ENCODE results near the gene BAX. TPM values are rescaled to one million over a fixed set of nuclear protein-coding genes. Genes with fewer than 3 reads are reported as not detected.
A peak's percentile ranks its signal among the peaks of the same experiment; 100 is the strongest.

The BAX gene
- total RNA-seq, 4 donors from 2014 or later = 28.2 to 74.4 (median 41.2) TPM

DNA sequence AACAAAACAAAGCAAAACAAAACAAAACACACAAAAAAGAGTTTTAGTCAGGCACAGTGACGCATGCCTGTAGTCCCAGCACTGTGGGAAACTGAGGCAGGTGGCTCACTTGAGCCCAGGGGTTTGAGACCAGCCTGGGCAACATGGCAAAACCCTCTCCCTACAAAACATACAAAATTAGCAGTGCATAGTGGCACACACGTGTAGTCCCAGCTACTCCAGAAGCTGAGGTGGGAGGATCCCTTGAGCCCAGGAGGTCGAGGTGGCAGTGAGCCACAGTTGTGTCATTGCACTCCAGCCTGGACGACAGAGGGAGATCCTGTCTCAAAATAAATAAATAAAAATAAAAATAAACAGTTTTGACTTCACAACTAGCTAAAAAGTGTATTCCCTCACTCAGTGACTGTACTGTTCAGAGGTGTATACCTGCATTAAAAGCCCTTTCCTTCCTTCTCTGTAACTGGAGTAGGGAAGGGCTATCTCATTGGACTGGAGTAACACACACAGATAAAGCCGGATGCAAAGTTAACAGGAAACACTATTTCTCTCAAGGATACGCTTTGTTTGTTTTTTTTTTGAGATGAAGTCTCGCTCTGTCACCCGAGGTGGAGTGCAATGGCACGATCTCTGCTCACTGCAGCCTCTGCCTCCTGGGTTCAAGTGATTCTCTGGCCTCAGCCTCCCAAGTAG lies 3.7 kb upstream of the BAX start:
- TF ChIP-seq POLR2A (IDR thresholded peaks at IDR 0.05) = no peak
- TF ChIP-seq, protein P1, sequence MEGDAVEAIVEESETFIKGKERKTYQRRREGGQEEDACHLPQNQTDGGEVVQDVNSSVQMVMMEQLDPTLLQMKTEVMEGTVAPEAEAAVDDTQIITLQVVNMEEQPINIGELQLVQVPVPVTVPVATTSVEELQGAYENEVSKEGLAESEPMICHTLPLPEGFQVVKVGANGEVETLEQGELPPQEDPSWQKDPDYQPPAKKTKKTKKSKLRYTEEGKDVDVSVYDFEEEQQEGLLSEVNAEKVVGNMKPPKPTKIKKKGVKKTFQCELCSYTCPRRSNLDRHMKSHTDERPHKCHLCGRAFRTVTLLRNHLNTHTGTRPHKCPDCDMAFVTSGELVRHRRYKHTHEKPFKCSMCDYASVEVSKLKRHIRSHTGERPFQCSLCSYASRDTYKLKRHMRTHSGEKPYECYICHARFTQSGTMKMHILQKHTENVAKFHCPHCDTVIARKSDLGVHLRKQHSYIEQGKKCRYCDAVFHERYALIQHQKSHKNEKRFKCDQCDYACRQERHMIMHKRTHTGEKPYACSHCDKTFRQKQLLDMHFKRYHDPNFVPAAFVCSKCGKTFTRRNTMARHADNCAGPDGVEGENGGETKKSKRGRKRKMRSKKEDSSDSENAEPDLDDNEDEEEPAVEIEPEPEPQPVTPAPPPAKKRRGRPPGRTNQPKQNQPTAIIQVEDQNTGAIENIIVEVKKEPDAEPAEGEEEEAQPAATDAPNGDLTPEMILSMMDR (IDR thresholded peaks at IDR 0.05) = no peak
- Histone ChIP-seq H3K9me3 (no peaks in the 10 kb centered on the region), H3K27ac (no peak overlapping the region), H3K4me1 (peaks cover 8 to 12% of the 10 kb centered on the region in 2 donors), H3K36me3 (no peaks in the 10 kb centered on the region), H3K27me3 (no peaks in the 10 kb centered on the region), H3K4me3 (replicated peaks in 1 of 3) (no peak overlapping the region)
- WGBS, 2 donors = 40 to 45% methylated on average over 9 of the region's 9 CpGs
- intact Hi-C loops (cut with DNase I) = loop anchor here (10.0 kb wide), 1 partner anchor 46 kb away; the partner anchor contains the start of gene NUCB1
- DNase-seq = no peak

DNA sequence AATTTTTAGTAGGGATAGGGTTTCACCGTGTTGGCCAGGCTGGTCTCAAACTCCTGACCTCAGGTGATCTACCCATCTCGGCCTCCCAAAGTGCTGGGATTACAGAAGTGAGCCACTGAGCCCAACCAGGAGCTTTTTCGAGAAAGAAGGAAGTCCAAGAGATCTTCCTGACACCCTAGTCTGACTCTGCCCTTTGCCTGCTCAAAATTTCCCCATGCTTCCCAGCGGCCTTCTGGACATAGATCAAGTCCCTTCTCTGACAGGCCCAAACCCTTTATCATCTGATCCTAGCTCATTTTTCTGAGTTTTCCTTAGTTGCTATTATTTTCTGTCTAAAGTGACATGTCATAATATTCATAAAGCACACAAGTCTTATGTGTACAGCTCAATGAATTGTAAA lies 1.5 kb upstream of the BAX start:
- WGBS, 2 donors = 86 to 89% methylated on average over 4 of the region's 4 CpGs
- intact Hi-C loops (cut with DNase I) = loop anchor here (10.0 kb wide), 1 partner anchor 48 kb away; the partner anchor contains the start of gene NUCB1
- TF ChIP-seq, protein P1 (IDR thresholded peaks at IDR 0.05) = no peak
- TF ChIP-seq POLR2A (IDR thresholded peaks at IDR 0.05) = no peak

GRCh38 chr19:48953990-48954594 lies 583 bp upstream of the BAX start:
- WGBS, 2 donors = 58% methylated on average over 11 of the region's 11 CpGs
- intact Hi-C loops (cut with DNase I) = loop anchor here (10.0 kb wide), 1 partner anchor 49 kb away; the partner anchor contains the start of gene NUCB1
- H3K4me3 ChIP-seq (replicated peaks in 1 of 3) = peak overlapping the region in 2 of 3 donors; percentile 7 to 82

More for the DNA sequence above, 1.5 kb upstream of the BAX start:
- Histone ChIP-seq H3K27ac (no peak overlapping the region), H3K9me3 (no peaks in the 10 kb centered on the region), H3K4me1 (peaks cover 8 to 14% of the 10 kb centered on the region in 2 donors), H3K36me3 (no peaks in the 10 kb centered on the region), H3K27me3 (no peaks in the 10 kb centered on the region), H3K4me3 (replicated peaks in 1 of 3) (no peak overlapping the region)
- DNase-seq = no peak

GRCh38 chr19:48955308-48955958 lies 758 bp downstream of the BAX start:
- intact Hi-C loops (cut with DNase I) = loop anchor here (10.0 kb wide), 1 partner anchor 51 kb away; the partner anchor contains the start of gene NUCB1
- 59 to 61% methylated on average over 12 to 16 of the region's 16 CpGs for WGBS, 2 donors
- no peak for DNase-seq
- H3K4me3 ChIP-seq (replicated peaks in 1 of 3) = peak overlapping the region; percentile 7 to 82 (median 8)
- H3K9me3 ChIP-seq = no peaks in the 10 kb centered on the region
- peaks cover 8 to 14% of the 10 kb centered on the region in 2 donors for H3K4me1 ChIP-seq
- H3K27me3 ChIP-seq = no peaks in the 10 kb centered on the region
- peak overlapping the region in 2 of 3 donors; percentile 63 to 86 for H3K27ac ChIP-seq
- no peak for TF ChIP-seq POLR2A (IDR thresholded peaks at IDR 0.05)
- TF ChIP-seq, protein P1 (IDR thresholded peaks at IDR 0.05) = no peak
- no peaks in the 10 kb centered on the region for H3K36me3 ChIP-seq

More at GRCh38 chr19:48953990-48954594, 583 bp upstream of the BAX start:
- Histone ChIP-seq H3K4me1 (peaks cover 8 to 14% of the 10 kb centered on the region in 2 donors), H3K27me3 (no peaks in the 10 kb centered on the region), H3K9me3 (no peaks in the 10 kb centered on the region), H3K36me3 (no peaks in the 10 kb centered on the region), H3K27ac (peak overlapping the region; percentile 57 to 86 (median 63))
- TF ChIP-seq POLR2A (IDR thresholded peaks at IDR 0.05) = no peak
- TF ChIP-seq, protein P1 (IDR thresholded peaks at IDR 0.05) = no peak
- no peak for DNase-seq
